Spinal cord (tissue), 10 donors: Measurements from ENCODE around the gene BCL10. TPM values are rescaled to one million over a fixed set of nuclear protein-coding genes. Genes with fewer than 3 reads are reported as not detected.

Experiments
- DNase-seq, 6 donors: peaks; one replicate each; pipeline versions ENCODE4 v3.0.0 to v3.0.0-alpha.2; 2013 to 2015; ENCODE audit warnings: low spot score in 6 of 6, low read depth in 4 of 6
- H3K27ac ChIP-seq: one replicate; pipeline ENCODE4 v1.5.1; 2013; ENCODE audit warnings: low read depth, low read length, control low read depth
- H3K27me3 ChIP-seq: one replicate; pipeline ENCODE4 v1.6.1; 2013; ENCODE audit warnings: low read length; ENCODE audit not compliant: control insufficient read depth, insufficient read depth
- H3K36me3 ChIP-seq: one replicate; pipeline ENCODE4 v1.6.1; 2013; ENCODE audit warnings: low read length; ENCODE audit not compliant: control insufficient read depth, insufficient read depth
- H3K4me1 ChIP-seq: one replicate; pipeline ENCODE4 v1.6.1; 2013; ENCODE audit warnings: low read length; ENCODE audit not compliant: control insufficient read depth, insufficient read depth
- H3K4me3 ChIP-seq: one replicate; pipeline ENCODE4 v1.5.1; 2013; ENCODE audit warnings: low read depth, low read length, control low read depth
- H3K9me3 ChIP-seq: one replicate; pipeline ENCODE4 v1.6.1; 2013; ENCODE audit warnings: low read length; ENCODE audit not compliant: control insufficient read depth, insufficient read depth
- WGBS: methylation state at CpG from one replicate; pipeline ENCODE4 v1.1.5; 2013; ENCODE audit warnings: missing lambda C conversion rate; ENCODE audit not compliant: insufficient coverage; 5-methylcytosine and 5-hydroxymethylcytosine counted together
- polyA plus RNA-seq, 2 donors: library from polyadenylated mRNA; unstranded; fragments of 120-200 nt; gene quantifications; one replicate each; pipeline ENCODE4 v1.2.1, GENCODE V29; 2013; ENCODE audit not compliant: insufficient read length in 2 of 2
- total RNA-seq, 2 donors: library from RNA; depleted of rRNA in 1 of 2; stranded (reverse); fragments of 120-200 nt in 1 of 2; fragments of >200 nt in 1 of 2; gene quantifications; one replicate each; pipeline versions ENCODE4 v1.2.3 to v1.2.4, GENCODE V29; 2013 to 2014
- donor health status: healthy.

The BCL10 gene
- total and polyA plus RNA-seq, 4 donors, result 12.9 to 22.7 (median 18.9) TPM

- H3K4me3 ChIP-seq, result peak overlapping the region; percentile 96
- no peak for DNase-seq
- WGBS, result 0% methylated on average over 9 of the region's 13 CpGs
- H3K27me3 ChIP-seq, result no peaks in the 10 kb centered on the region
- no peaks in the 10 kb centered on the region for H3K36me3 ChIP-seq
- H3K4me1 ChIP-seq, result peaks cover 4% of the 10 kb centered on the region
- H3K27ac ChIP-seq, result peak overlapping the region; percentile 93
- H3K9me3 ChIP-seq, result no peaks in the 10 kb centered on the region
Measured at GRCh38 chr1:85275701-85276214, 674 bp downstream of the BCL10 start.

- H3K4me1 ChIP-seq, result peaks cover 4% of the 10 kb centered on the region
- no CpG with 5 or more reads among the region's 1 CpG for WGBS
- no peak overlapping the region for H3K27ac ChIP-seq
- no peaks in the 10 kb centered on the region for H3K9me3 ChIP-seq
- H3K4me3 ChIP-seq, result peak overlapping the region; percentile 96
- H3K36me3 ChIP-seq, result no peaks in the 10 kb centered on the region
- DNase-seq, result no peak
- no peaks in the 10 kb centered on the region for H3K27me3 ChIP-seq
Measured at GRCh38 chr1:85274969-85275453, 1.4 kb downstream of the BCL10 start.

- peaks cover 4% of the 10 kb centered on the region for H3K36me3 ChIP-seq
- no peak for DNase-seq
- no peaks in the 10 kb centered on the region for H3K9me3 ChIP-seq
- H3K27me3 ChIP-seq, result no peaks in the 10 kb centered on the region
- H3K4me3 ChIP-seq, result no peak overlapping the region
- H3K4me1 ChIP-seq, result peaks cover 4% of the 10 kb centered on the region
- H3K27ac ChIP-seq, result no peak overlapping the region
Measured at GRCh38 chr1:85273397-85273796, 3.0 kb downstream of the BCL10 start.

GRCh38 chr1:85268801-85269585, 7.4 kb downstream of the BCL10 start:
- Histone ChIP-seq H3K27ac (no peak overlapping the region), H3K4me3 (no peak overlapping the region), H3K4me1 (no peaks in the 10 kb centered on the region), H3K36me3 (peaks cover 10% of the 10 kb centered on the region), H3K9me3 (no peaks in the 10 kb centered on the region), H3K27me3 (no peaks in the 10 kb centered on the region)
- DNase-seq, result no peak
- WGBS, result 100% methylated on average over 2 of the region's 5 CpGs

- no peak overlapping the region for H3K4me3 ChIP-seq
- no peaks in the 10 kb centered on the region for H3K27me3 ChIP-seq
- no peak for DNase-seq
- H3K36me3 ChIP-seq, result peaks cover 10% of the 10 kb centered on the region
- no peaks in the 10 kb centered on the region for H3K9me3 ChIP-seq
- no peaks in the 10 kb centered on the region for H3K4me1 ChIP-seq
- H3K27ac ChIP-seq, result no peak overlapping the region
- no CpG with 5 or more reads among the region's 2 CpGs for WGBS
Measured at GRCh38 chr1:85267313-85267712, 9.1 kb downstream of the BCL10 start.

- Histone ChIP-seq H3K36me3 (peaks cover 12% of the 10 kb centered on the region), H3K27me3 (no peaks in the 10 kb centered on the region), H3K27ac (no peak overlapping the region), H3K4me1 (no peaks in the 10 kb centered on the region), H3K9me3 (no peaks in the 10 kb centered on the region), H3K4me3 (no peak overlapping the region)
- no peak for DNase-seq
- WGBS, result 59% methylated on average over 2 of the region's 2 CpGs
Measured at GRCh38 chr1:85264150-85264549, 12.3 kb downstream of the BCL10 start.

- Histone ChIP-seq H3K27me3 (no peaks in the 10 kb centered on the region), H3K27ac (no peak overlapping the region), H3K4me3 (no peak overlapping the region), H3K4me1 (peaks cover 4% of the 10 kb centered on the region), H3K9me3 (no peaks in the 10 kb centered on the region), H3K36me3 (peaks cover 8% of the 10 kb centered on the region)
- DNase-seq, result no peak
Measured at GRCh38 chr1:85262985-85263384, 13.4 kb downstream of the BCL10 start.

- no peaks in the 10 kb centered on the region for H3K27me3 ChIP-seq
- H3K4me3 ChIP-seq, result peak overlapping the region; percentile 93
- 25% methylated on average over 5 of the region's 7 CpGs for WGBS
- peaks cover 8% of the 10 kb centered on the region for H3K4me1 ChIP-seq
- H3K9me3 ChIP-seq, result no peaks in the 10 kb centered on the region
- H3K36me3 ChIP-seq, result peaks cover 11% of the 10 kb centered on the region
- peak overlapping the region; percentile 88 for H3K27ac ChIP-seq
- no peak for DNase-seq
Measured at GRCh38 chr1:85259912-85260274, 16.5 kb downstream of the BCL10 start.

GRCh38 chr1:85259118-85259911, 17.1 kb downstream of the BCL10 start, which contains the start of gene C1orf52:
TSS of gene C1orf52 (minus strand) at chr1:85259662. CDS start at chr1:85259633, 29 bp downstream.
- peak within 1 kb of the TSS; percentile 88 for H3K27ac ChIP-seq
- H3K9me3 ChIP-seq, result no peaks in the 10 kb centered on the region
- peak within 1 kb of the TSS; percentile 93 for H3K4me3 ChIP-seq
- peaks cover 8% of the 10 kb centered on the region for H3K4me1 ChIP-seq
- H3K27me3 ChIP-seq, result no peaks in the 10 kb centered on the region
- H3K36me3 ChIP-seq, result peaks cover 11% of the 10 kb centered on the region
- DNase-seq, result peak; percentile 81 to 98 (median 92)
- under 1% methylated on average over 55 of the region's 65 CpGs for WGBS
